ENCODE measurements around the gene PWWP2B. TPM values are rescaled to one million over a fixed set of nuclear protein-coding genes. Genes with fewer than 3 reads are reported as not detected.
A peak's percentile ranks its signal among the peaks of the same experiment; 100 is the strongest.
"Not testable (repeated sequence)": the region's sequence is repeated elsewhere in the genome, so short reads cannot be mapped to it uniquely, and the experiment has no call there.

Gene PWWP2B
- total and polyA plus RNA-seq, 9 of the 15 experiments (the other 6 are each of a cell fraction or from before 2014, with no cell fraction given), result 0.07 to 9.2 (median 1.6) TPM; not detected in 1

DNA sequence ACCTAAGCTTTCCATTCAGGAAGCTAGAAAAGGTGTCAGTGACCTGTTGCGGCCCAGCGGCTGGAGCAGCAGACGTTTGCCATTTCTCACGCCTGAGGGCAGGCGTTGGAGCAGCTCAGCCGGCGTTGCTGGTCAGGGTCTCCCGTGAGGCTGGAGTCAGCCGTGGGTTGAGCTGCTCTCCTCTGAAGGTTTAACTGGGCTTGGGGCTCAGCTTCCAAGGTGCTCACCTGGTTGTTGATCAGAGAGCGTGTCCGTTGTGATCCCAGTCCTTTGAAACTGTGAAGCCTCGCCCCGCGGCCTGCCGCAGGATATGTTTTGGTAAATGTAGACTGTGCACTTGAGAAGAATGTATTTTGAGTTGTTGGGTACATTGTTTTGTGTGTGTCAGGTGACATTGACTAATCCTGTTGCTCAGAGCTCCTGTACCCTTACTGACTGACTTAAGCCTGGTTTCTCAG lies 20.6 kb upstream of the PWWP2B start (continued):
- TF ChIP-seq, protein P1, sequence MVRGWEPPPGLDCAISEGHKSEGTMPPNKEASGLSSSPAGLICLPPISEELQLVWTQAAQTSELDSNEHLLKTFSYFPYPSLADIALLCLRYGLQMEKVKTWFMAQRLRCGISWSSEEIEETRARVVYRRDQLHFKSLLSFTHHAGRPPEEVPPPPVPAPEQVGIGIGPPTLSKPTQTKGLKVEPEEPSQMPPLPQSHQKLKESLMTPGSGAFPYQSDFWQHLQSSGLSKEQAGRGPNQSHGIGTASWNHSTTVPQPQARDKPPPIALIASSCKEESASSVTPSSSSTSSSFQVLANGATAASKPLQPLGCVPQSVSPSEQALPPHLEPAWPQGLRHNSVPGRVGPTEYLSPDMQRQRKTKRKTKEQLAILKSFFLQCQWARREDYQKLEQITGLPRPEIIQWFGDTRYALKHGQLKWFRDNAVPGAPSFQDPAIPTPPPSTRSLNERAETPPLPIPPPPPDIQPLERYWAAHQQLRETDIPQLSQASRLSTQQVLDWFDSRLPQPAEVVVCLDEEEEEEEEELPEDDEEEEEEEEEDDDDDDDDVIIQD (CRISPR knock-in tag; IDR thresholded peaks at IDR 0.05), result no peak
- TF ChIP-seq, protein P2, sequence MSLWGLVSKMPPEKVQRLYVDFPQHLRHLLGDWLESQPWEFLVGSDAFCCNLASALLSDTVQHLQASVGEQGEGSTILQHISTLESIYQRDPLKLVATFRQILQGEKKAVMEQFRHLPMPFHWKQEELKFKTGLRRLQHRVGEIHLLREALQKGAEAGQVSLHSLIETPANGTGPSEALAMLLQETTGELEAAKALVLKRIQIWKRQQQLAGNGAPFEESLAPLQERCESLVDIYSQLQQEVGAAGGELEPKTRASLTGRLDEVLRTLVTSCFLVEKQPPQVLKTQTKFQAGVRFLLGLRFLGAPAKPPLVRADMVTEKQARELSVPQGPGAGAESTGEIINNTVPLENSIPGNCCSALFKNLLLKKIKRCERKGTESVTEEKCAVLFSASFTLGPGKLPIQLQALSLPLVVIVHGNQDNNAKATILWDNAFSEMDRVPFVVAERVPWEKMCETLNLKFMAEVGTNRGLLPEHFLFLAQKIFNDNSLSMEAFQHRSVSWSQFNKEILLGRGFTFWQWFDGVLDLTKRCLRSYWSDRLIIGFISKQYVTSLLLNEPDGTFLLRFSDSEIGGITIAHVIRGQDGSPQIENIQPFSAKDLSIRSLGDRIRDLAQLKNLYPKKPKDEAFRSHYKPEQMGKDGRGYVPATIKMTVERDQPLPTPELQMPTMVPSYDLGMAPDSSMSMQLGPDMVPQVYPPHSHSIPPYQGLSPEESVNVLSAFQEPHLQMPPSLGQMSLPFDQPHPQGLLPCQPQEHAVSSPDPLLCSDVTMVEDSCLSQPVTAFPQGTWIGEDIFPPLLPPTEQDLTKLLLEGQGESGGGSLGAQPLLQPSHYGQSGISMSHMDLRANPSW (CRISPR knock-in tag; IDR thresholded peaks at IDR 0.05), result no peak

DNA sequence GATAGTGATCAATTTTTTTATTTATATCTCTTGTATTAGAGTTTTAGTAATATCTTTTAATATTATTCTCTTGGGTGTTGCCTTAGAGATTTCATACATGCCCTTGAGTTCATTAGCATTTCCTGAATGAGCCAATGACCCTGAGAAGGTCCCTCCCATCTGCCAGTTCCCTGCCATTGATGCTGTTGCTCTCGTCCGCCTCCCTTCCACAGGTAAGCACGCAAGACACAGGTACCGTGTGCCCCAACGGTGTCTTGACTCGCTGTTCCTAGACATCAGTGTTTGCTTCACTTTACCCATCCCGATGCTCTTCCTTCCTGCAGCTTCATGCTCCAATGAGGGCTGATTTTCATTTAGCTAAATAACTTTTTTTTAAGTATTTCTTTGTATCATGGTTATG lies 19.7 kb upstream of the PWWP2B start:
- no peak for FAIRE-seq
- no peaks in the 10 kb centered on the region for H3K36me3 ChIP-seq (ENCODE audit: control insufficient read depth, insufficient read depth, low read length)
- no peak for ATAC-seq
- no peaks in the 10 kb centered on the region for H3K9me3 ChIP-seq (replicated peaks; ENCODE audit: control insufficient read depth, insufficient read depth, low read depth, low read length)
- intact Hi-C loops (cut with micrococcal nuclease) (no loop called here), in situ Hi-C loops (cut with MboI) (no loop called here)
- no peak overlapping the region for H3K4me3 ChIP-seq
- H3K4me2 ChIP-seq (ENCODE audit: insufficient read depth, low read length), result no peak overlapping the region
- TF ChIP-seq SMARCE1 (IDR thresholded peaks at IDR 0.05) (no peak), WHSC1 (IDR thresholded peaks at IDR 0.05; ENCODE audit: low read length) (no peak), FOXA3 (CRISPR knock-in tag; conservative IDR thresholded peaks at IDR 0.05 in 1 of 2, IDR thresholded peaks at IDR 0.05 in 1 of 2) (no peak)
- TF ChIP-seq, protein P3, sequence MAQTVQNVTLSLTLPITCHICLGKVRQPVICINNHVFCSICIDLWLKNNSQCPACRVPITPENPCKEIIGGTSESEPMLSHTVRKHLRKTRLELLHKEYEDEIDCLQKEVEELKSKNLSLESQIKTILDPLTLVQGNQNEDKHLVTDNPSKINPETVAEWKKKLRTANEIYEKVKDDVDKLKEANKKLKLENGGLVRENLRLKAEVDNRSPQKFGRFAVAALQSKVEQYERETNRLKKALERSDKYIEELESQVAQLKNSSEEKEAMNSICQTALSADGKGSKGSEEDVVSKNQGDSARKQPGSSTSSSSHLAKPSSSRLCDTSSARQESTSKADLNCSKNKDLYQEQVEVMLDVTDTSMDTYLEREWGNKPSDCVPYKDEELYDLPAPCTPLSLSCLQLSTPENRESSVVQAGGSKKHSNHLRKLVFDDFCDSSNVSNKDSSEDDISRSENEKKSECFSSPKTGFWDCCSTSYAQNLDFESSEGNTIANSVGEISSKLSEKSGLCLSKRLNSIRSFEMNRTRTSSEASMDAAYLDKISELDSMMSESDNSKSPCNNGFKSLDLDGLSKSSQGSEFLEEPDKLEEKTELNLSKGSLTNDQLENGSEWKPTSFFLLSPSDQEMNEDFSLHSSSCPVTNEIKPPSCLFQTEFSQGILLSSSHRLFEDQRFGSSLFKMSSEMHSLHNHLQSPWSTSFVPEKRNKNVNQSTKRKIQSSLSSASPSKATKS (CRISPR knock-in tag; IDR thresholded peaks at IDR 0.05), result no peak
- H3K79me2 ChIP-seq (ENCODE audit: control insufficient read depth, insufficient read depth, low read length), result no peaks in the 10 kb centered on the region
- 20% methylated on average over 5 of the region's 7 CpGs for WGBS (ENCODE audit: insufficient coverage, low coverage, missing lambda C conversion rate)
- CTCF ChIA-PET (ENCODE audit: low intra/inter-chr PET ratio), result no interaction called here
- POLR2A ChIA-PET, result no interaction called here
- H3K27me3 ChIP-seq (ENCODE audit: control insufficient read depth in 2 of 2, insufficient read depth in 2 of 2, low read length in 2 of 2), result peaks cover 0 to 32% of the 10 kb centered on the region in 2 experiments; a peak in 2 of 5 replicates
- H3K9me1 ChIP-seq (ENCODE audit: control insufficient read depth, insufficient read depth, low read length), result no peaks in the 10 kb centered on the region
- H2AFZ ChIP-seq (ENCODE audit: low read depth, low read length), result no peak overlapping the region
- peaks cover 5 to 7% of the 10 kb centered on the region in 2 experiments; a peak in 4 of 5 replicates for H3K4me1 ChIP-seq (replicated peaks in 1 of 2; ENCODE audit: control insufficient read depth in 2 of 2, insufficient read depth in 2 of 2, low read length in 2 of 2)
- no peaks in the 10 kb centered on the region for H4K20me1 ChIP-seq (replicated peaks; ENCODE audit: control insufficient read depth, insufficient read depth, low read length)
- H3K27ac ChIP-seq (ENCODE audit: extremely low read depth, low read depth, low read length), result no peak overlapping the region
- no peak for DNase-seq (ENCODE audit: extremely low read depth in 1 of 4, low spot score in 3 of 4)
- H3K9ac ChIP-seq (ENCODE audit: insufficient read depth in 1 of 2, low read depth in 2 of 2, low read length in 2 of 2), result no peak overlapping the region
- no TSS peak for BruUV-seq (replicated peaks)

DNA sequence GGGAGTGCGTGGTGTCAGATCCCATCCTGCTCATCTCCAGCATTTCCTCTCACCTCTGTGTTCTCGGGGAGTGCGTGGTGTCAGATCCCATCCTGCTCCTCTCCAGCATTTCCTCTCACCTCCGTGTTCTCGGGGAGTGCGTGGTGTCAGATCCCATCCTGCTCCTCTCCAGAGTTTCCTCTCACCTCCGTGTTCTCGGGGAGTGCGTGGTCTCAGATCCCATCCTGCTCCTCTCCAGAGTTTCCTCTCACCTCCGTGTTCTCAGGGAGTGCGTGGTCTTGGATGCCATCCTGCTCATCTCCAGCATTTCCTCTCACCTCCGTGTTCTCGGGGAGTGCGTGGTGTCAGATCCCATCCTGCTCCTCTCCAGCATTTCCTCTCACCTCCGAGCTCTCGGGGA lies 18.0 kb upstream of the PWWP2B start:
- H3K9ac ChIP-seq (ENCODE audit: insufficient read depth in 1 of 2, low read depth in 2 of 2, low read length in 2 of 2); H3K27ac ChIP-seq (ENCODE audit: extremely low read depth, low read depth, low read length); ATAC-seq; H3K9me3 ChIP-seq (replicated peaks; ENCODE audit: control insufficient read depth, insufficient read depth, low read depth, low read length); CTCF ChIA-PET (ENCODE audit: low intra/inter-chr PET ratio); DNase-seq (ENCODE audit: extremely low read depth in 1 of 4, low spot score in 3 of 4); FAIRE-seq; in situ Hi-C loops (cut with MboI); H3K9me1 ChIP-seq (ENCODE audit: control insufficient read depth, insufficient read depth, low read length); BruUV-seq (replicated peaks); H2AFZ ChIP-seq (ENCODE audit: low read depth, low read length); H3K4me3 ChIP-seq; POLR2A ChIA-PET; H3K36me3 ChIP-seq (ENCODE audit: control insufficient read depth, insufficient read depth, low read length); H4K20me1 ChIP-seq (replicated peaks; ENCODE audit: control insufficient read depth, insufficient read depth, low read length); H3K79me2 ChIP-seq (ENCODE audit: control insufficient read depth, insufficient read depth, low read length); intact Hi-C loops (cut with micrococcal nuclease): not testable (repeated sequence)
- 1% methylated on average over 13 of the region's 16 CpGs for WGBS (ENCODE audit: insufficient coverage, low coverage, missing lambda C conversion rate)
- Histone ChIP-seq H3K4me1 (replicated peaks in 1 of 2; ENCODE audit: control insufficient read depth in 2 of 2, insufficient read depth in 2 of 2, low read length in 2 of 2) (peaks cover 5 to 12% of the 10 kb centered on the region in 2 experiments), H3K27me3 (ENCODE audit: control insufficient read depth in 2 of 2, insufficient read depth in 2 of 2, low read length in 2 of 2) (peaks cover 0 to 22% of the 10 kb centered on the region in 2 experiments; a peak in 3 of 5 replicates), H3K4me2 (ENCODE audit: insufficient read depth, low read length) (peak overlapping the region; percentile 18; the same call in 1 of the 2 replicates)

Measured in K562 (cell line).